GM12892 (cell line): Measurements from ENCODE around the gene PTPRK.

Experiments used
- DNase-seq: peaks from one replicate; pipeline ENCODE4 v3.0.0; 2011; ENCODE audit not compliant: insufficient read length
- FAIRE-seq: peaks from 2 replicates; lab custom pipeline; 2011; peaks lifted over from hg19 to GRCh38; lab: Jason Lieb, UNC
- POLR2A ChIP-seq: IDR thresholded peaks from 2 replicates; pipeline ENCODE4 v1.6.1; 2011; ENCODE audit warnings: low read depth, low read length, control low read depth
- POLR2AphosphoS5 ChIP-seq: IDR thresholded peaks from 2 replicates; pipeline ENCODE4 v1.6.1; 2011; ENCODE audit warnings: low read depth, low read length, control low read depth
- TAF1 ChIP-seq: IDR thresholded peaks from 2 replicates; pipeline ENCODE4 v1.6.1; 2011; ENCODE audit warnings: low read depth, mild to moderate bottlenecking, control low read depth, low read length, borderline replicate concordance

PTPRK gene

GRCh38 chr6:127976111-127976510 is 544.3 kb downstream of the PTPRK start:
- FAIRE-seq: no peak
- TF ChIP-seq POLR2AphosphoS5: no peak
- TF ChIP-seq TAF1: no peak
- TF ChIP-seq POLR2A: no peak
- no peak for DNase-seq

GRCh38 chr6:127972815-127973214 is 547.6 kb downstream of the PTPRK start:
- DNase-seq (no peak), FAIRE-seq (no peak)
- TF ChIP-seq POLR2AphosphoS5 (no peak), POLR2A (no peak), TAF1 (no peak)

GRCh38 chr6:127971945-127972391 is 548.4 kb downstream of the PTPRK start:
- FAIRE-seq: no peak
- DNase-seq: no peak
- no peak for TF ChIP-seq TAF1
- TF ChIP-seq POLR2AphosphoS5: no peak
- no peak for TF ChIP-seq POLR2A

- TF ChIP-seq POLR2A: no peak
- no peak for TF ChIP-seq POLR2AphosphoS5
- TF ChIP-seq TAF1: no peak
- no peak for FAIRE-seq
- no peak for DNase-seq
Observed at GRCh38 chr6:127971386-127971785, 549.0 kb downstream of the PTPRK start.

- TF ChIP-seq POLR2AphosphoS5 (no peak), TAF1 (no peak), POLR2A (no peak)
- FAIRE-seq (no peak), DNase-seq (no peak)
Observed at GRCh38 chr6:127969701-127970100, 550.7 kb downstream of the PTPRK start.

- TF ChIP-seq POLR2A (no peak), TAF1 (no peak), POLR2AphosphoS5 (no peak)
- no peak for FAIRE-seq
- no peak for DNase-seq
Observed at GRCh38 chr6:127968394-127968793, 552.0 kb downstream of the PTPRK start.

- TF ChIP-seq POLR2A (no peak), POLR2AphosphoS5 (no peak), TAF1 (no peak)
- DNase-seq (no peak), FAIRE-seq (no peak)
Observed at GRCh38 chr6:127967708-127968107, 552.7 kb downstream of the PTPRK start.

GRCh38 chr6:127966616-127967015 is 553.8 kb downstream of the PTPRK start:
- TF ChIP-seq POLR2AphosphoS5: no peak
- no peak for TF ChIP-seq POLR2A
- TF ChIP-seq TAF1: no peak
- FAIRE-seq (no peak), DNase-seq (no peak)

- DNase-seq: no peak
- TF ChIP-seq POLR2A: no peak
- TF ChIP-seq TAF1: no peak
- TF ChIP-seq POLR2AphosphoS5: no peak
Observed at GRCh38 chr6:127963495-127963894, 556.9 kb downstream of the PTPRK start.

GRCh38 chr6:127959869-127960268 is 560.5 kb downstream of the PTPRK start:
- TF ChIP-seq POLR2A (no peak), TAF1 (no peak), POLR2AphosphoS5 (no peak)
- DNase-seq: no peak
- no peak for FAIRE-seq

More at GRCh38 chr6:127963495-127963894, 556.9 kb downstream of the PTPRK start:
- FAIRE-seq: no peak

- TF ChIP-seq POLR2A: no peak
- TF ChIP-seq TAF1: no peak
- no peak for TF ChIP-seq POLR2AphosphoS5
- DNase-seq: no peak
- FAIRE-seq: no peak
Observed at GRCh38 chr6:127956956-127957355, 563.4 kb downstream of the PTPRK start.

- DNase-seq: no peak
- no peak for FAIRE-seq
- TF ChIP-seq POLR2A: no peak
- TF ChIP-seq TAF1: no peak
- TF ChIP-seq POLR2AphosphoS5: no peak
Observed at GRCh38 chr6:127956260-127956888, 564.0 kb downstream of the PTPRK start.
